ENCODE measurements around the gene RNF169.

DNA sequence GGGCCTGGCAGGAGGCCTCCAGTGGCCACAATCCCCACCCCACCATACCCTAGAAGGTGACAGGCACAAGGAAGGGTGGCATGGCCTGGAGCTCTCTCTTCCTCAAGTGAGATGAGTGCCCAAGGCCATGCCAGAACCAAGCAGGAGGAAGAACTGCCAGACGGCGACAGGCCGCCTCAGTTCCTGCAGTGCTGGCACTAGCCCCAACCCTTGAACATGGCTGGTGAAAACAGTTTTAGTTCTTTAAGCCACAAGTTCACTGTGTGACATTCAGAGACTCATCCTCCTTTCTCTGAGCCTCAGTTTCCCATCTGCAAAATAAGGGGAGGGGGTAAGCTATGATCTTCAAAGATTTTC, 27.2 kb upstream of the RNF169 start:
- TF ChIP-seq, protein P1, sequence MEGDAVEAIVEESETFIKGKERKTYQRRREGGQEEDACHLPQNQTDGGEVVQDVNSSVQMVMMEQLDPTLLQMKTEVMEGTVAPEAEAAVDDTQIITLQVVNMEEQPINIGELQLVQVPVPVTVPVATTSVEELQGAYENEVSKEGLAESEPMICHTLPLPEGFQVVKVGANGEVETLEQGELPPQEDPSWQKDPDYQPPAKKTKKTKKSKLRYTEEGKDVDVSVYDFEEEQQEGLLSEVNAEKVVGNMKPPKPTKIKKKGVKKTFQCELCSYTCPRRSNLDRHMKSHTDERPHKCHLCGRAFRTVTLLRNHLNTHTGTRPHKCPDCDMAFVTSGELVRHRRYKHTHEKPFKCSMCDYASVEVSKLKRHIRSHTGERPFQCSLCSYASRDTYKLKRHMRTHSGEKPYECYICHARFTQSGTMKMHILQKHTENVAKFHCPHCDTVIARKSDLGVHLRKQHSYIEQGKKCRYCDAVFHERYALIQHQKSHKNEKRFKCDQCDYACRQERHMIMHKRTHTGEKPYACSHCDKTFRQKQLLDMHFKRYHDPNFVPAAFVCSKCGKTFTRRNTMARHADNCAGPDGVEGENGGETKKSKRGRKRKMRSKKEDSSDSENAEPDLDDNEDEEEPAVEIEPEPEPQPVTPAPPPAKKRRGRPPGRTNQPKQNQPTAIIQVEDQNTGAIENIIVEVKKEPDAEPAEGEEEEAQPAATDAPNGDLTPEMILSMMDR (IDR thresholded peaks at IDR 0.05) = peak in 1 of 3 experiments; percentile 1
- TF ChIP-seq EP300 (IDR thresholded peaks at IDR 0.05) (no peak), POLR2AphosphoS5 (IDR thresholded peaks at IDR 0.05) (no peak)
